Kidney capillary endothelial cell (primary cell): ENCODE results near the gene PRKAR2B.
A peak's percentile ranks its signal among the peaks of the same experiment; 100 is the strongest.

Experiments
- DNase-seq: peaks from one replicate; pipeline ENCODE4 v3.0.0-alpha.2; 2018; ENCODE audit warnings: low spot score

PRKAR2B gene

DNA sequence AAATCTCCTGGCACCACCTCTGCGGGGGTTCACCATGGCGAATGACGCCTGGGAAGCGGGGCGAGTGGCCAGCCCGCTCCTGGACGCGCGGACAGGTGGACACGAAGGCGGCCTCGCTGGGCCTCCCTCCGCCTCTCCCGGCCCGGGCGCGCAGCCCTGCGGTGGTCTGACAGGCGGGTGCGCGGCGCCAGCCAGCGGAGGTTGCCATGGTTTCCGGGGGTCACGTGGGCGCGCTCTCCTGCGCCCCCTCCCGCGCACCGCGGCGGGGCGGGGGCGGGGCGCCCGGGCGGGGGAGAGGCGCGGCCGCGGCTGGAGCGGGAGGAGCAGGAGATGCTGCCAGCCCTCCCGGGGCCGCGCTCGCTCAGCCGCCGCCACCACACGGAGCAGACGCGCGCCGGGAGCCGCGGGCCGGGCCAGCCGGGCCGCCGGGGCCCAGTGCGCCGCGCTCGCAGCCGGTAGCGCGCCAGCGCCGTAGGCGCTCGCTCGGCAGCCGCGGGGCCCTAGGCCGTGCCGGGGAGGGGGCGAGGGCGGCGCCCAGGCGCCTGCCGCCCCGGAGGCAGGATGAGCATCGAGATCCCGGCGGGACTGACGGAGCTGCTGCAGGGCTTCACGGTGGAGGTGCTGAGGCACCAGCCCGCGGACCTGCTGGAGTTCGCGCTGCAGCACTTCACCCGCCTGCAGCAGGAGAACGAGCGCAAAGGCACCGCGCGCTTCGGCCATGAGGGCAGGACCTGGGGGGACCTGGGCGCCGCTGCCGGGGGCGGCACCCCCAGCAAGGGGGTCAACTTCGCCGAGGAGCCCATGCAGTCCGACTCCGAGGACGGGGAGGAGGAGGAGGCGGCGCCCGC, at the start of gene PRKAR2B:
TSS of gene PRKAR2B (plus strand) at position 359 of the 848 bp plus-strand sequence. CDS start at position 562, 203 bp downstream.
- DNase-seq = peak; percentile 71

DNA sequence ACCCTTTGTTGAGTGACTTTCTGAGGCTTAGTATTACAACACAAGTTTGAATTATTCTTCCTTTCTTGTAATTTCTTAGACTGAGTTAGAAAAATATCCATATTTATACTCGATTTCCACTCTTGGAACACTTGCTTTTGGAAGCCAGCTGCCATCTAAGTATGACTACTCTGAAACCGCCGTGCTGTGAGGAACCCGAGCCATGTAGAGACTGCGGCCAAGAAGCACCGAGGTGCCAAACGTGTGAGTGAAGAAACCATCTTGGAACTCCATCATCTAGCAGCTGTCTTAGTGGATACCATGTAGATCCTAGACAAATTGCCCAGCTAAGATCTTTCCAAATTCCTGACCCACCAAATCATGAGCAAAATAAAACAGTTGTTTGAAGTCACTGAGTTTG, 49.7 kb upstream of the PRKAR2B start:
- no peak for DNase-seq

DNA sequence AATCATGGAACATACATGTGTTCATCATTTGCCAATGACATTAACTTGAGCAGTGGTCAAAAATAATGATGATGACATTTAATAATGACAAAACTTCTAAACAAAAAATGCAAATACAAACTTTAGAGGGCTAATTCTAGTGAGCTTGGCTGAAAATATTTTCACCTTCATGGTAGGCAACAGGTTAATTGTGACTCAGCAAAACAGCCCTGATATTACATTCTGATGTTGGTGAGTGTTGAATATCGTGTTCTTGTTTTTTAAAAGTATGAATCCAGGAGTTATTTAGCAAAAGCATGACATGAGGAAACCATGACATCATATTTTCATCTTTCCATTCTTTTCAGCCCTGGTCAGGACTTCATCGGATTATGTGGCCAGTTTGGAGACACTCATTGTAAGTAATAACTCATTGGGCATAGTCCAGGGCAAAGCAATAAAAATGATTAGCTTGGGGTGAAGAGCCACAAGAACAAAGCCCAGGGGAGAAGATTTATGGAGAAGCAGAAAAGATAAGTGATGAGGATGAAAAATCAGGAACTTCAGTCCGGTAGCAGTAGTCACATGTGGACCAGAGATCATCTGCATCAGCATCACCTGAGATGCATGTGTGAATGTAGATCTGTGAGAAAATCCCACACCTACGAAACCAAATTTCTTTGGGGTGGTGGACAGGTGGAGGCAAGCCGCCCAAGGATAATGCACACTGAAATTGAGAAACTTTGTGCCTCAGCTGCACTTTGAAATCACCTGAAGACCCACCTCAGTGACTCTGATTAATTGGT, 46.8 kb upstream of the PRKAR2B start:
- DNase-seq = no peak

DNA sequence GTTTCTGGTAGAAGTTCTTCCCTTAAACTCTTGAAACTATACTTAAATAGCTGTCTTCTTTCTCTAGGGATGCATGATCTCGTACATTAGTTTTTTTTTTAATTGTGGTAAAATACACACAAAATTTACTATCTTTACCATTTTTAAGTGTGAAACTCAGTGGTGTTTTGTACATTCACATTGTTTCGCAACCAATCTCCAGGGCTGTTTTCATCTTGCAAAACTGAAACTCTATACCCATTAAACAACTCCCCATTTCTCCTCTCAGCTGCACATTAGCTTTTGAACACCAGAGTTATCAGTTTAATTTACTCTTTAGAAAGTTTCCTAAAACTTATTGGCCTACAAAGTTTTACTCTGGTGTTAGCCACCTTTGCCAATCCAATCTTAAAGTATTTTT, 45.5 kb upstream of the PRKAR2B start:
- DNase-seq = no peak

DNA sequence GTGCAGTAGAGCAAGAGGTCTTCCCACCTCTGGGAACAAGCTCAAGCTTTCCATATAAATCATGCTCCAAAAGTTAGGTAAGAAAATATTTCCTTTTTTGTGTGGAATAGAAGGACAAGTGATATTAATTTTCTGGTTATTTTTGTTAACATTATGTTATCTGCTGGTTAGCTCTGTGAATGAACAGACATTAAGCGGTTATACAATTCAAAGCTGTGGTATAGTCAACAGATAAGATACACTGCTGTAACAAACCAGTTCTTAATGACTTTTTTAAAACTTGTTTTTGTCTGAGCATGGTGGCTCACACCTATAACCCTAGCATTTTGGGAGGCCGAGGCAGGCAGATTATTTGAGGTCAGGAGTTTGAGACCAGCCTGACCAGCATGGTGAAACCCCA, 43.0 kb upstream of the PRKAR2B start:
- no peak for DNase-seq

DNA sequence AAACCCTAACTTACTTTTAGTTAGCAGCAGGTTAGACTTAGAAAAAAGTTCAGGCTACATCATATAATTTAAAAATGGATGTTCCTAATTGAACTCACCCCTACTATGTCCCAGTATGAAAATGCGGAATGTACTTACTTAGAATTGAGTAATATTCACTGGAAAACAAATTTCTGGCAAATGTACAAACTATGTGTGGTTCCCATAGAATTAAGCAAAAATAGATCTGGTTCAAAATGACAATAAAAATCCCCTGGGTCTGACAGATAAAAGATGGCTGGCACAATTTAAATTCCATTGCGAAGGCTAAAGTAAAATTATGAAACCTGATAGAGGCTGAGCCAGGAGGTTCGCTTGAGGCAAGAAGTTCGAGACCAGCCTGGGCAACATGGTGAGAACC, 42.4 kb upstream of the PRKAR2B start:
- DNase-seq = no peak

DNA sequence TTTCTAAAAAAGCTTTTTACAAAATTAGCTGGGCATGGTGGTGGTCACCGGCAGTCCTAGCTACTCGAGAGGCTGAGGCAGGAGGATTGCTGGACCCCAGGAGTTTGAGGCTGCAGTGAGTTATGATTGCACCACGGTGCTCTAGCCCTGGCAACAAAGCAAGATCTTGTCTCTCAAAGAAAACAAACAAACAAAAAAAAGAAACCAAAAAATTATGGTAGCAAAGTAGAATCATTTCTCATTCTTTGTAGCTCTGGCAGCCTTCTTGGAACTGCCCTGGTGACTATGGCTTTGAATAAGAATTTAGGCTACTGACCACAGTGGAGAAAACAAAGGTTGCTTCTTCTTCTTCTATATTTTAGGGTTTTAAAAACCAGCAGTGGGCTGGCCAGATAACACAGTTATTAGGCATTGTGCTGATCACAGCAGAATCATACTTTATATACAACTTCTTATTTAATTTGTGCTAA, 41.9 kb upstream of the PRKAR2B start:
- no peak for DNase-seq

DNA sequence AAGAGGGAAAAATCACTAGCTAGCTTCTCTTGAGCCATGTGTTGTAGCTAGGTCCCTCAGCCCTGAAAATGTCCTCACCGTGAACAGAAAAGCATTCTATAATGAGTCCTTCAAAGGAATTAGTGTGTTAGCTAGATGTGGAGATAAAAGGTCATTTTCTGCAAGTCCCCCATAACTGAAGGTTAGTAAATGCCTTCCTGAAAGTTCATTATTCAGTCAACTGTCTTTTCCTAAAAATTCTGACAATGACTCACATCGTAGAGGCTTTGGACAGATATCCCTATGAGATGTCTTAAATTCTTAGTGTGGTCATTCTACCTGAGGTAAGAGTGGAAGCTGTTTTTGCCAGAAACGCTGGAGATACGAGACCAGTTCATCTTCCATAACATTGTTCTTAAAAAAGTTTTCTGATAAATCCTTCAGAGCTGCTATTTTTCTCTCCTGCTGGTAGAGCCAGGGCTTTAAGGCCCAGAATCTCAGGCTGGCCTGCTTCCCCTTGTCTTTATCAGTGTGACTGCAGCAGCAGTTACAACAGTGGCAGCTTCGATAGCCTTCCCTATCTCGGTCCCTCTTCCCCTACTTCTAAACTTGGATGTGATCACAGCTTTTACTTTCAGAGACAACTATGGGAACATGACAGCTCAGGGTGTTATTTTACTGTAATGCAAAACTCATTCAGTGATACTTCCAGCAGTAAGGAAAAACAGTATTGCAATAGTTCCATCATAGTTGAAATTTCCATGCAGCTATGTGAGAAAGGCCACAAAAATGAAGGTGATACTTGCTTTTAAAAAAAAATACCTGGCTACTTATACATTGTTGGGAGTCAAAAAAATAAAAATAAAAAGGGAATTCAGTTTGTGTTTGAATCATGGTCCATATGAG, 37.3 kb upstream of the PRKAR2B start:
- no peak for DNase-seq

DNA sequence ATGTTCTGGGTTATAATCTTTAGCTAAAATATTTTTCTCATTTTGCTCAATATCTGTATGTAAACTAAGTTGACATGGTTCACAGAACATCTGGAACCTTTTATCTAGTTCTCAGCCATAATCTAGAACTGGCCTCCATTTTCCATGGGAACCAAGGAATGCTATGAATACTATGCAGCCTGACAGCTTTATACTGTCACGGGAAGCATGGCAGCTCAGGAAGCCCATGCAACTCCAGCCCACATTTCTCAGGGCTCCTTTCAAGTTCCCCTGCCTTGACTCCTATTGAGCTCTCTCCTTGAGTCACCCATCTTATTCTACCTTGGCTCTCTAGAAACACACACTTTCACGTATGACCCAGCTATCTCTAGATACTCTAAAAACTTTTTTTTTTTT, 36.6 kb upstream of the PRKAR2B start:
- DNase-seq = no peak

DNA sequence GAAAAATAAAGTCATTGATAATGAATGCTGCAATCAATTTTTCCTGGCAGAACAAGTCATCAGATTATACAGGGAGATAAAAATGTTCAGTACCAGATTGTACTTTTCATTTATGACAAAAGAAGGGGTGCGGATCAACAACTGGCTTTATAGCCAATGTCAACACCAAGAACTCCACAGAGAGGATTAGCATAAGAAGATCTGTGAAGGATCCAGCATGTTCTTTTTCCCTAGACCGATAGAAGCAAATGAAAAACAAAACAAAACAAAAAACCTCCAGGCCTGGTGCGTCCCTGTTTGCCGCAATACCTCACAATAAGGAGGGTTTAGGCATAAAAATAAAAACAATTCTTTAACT, 34.7 kb upstream of the PRKAR2B start:
- no peak for DNase-seq

DNA sequence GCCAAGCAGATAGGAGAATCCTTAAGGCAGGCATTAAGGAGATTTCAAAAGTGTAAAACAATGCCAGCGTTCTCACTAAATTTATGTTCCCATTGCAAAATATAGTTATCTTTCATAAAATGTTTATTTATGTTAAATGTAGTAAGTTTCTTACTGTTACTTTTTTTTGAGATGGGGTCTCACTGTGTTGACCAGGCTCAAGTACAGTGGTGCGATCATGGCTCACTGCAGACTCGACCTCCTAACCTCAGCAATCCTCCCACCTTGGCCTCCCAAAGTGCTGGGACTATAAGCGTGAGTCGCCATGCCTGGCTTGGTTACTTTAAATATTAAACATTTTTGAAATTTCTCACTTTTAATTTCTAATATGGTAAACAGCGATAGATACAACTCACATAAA, 31.8 kb upstream of the PRKAR2B start:
- DNase-seq = no peak

DNA sequence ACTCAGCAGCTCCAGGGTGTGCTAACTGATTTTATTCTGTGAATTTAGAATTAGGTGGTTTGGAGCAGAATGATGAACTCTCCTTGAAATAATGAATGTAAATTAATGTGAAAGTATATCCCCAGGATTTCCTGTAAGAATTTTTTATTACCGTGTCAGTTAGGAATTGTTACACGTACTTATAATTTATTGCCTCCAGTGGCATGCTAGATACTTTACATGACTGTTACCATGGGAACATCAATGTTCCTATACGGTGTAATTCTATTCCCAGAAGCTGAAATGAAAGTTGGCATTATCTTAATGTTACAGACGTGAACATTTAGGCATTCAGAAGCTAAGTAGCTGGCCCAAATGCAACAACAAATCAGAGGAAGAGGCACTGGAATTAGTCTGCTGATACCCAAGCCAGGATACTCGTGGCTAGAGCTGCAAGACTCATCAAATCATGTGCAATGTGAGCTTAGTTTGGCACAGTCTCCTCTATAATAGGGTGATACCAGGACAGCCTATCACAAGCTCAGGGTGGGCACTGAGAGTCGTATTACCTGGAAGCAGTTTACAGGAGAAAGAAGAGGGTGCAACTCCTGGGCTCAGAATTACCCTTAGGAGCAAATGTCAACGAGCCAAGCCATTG, 30.0 kb upstream of the PRKAR2B start:
- no peak for DNase-seq

DNA sequence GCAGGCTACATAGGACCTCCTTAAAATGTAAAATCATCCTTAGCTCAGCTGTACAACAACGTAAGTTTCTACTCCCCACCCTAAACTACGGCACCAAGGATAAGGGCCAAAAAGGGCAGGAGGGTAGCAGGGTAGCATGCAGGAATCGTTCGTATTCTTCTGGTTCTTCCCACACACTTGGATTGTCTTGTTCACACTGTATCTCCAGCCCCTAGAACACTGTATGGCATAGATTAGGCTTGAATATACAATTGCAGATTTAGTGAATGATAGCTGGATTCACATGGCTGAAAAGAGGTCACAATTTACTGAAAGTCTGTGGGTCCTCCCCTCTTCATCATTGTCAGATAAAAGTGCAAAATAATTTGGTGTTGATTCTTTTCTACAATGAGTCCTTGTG, 28.2 kb upstream of the PRKAR2B start:
- DNase-seq = no peak

DNA sequence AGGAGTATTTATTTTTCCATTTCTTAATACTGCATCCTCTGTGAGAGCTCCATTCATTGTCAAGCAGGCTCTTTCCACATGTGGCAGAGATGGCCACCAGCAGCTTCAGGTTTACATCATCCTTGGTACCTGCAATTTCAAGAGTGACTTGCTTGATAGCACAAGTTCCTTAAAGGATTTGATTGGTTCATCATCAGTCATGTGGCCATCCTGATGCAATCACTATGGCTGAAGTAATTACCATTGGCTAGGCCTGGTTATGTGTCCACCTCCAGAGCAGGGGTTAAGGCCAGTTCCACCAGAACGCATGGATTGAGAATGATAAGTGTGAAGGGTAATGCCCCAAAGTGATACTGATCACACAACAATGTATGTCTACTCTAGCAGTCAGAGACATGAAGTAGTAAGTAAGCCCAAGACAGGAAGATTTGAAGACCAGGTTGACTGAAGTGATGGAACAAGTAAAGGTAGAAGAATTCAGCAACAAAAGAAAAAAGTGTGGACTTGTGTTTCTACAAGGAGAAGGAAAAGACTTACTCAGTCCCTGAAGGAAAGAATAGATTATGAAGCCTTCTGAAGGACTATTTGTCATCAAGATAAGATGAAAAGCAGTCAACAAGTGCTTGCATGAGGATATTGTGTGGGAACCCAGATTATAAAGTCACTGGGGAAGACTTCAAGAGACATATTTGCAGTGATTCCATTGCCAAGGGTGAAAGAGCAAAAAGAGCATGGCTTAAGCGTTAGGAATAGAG, 26.4 kb upstream of the PRKAR2B start:
- DNase-seq = no peak

DNA sequence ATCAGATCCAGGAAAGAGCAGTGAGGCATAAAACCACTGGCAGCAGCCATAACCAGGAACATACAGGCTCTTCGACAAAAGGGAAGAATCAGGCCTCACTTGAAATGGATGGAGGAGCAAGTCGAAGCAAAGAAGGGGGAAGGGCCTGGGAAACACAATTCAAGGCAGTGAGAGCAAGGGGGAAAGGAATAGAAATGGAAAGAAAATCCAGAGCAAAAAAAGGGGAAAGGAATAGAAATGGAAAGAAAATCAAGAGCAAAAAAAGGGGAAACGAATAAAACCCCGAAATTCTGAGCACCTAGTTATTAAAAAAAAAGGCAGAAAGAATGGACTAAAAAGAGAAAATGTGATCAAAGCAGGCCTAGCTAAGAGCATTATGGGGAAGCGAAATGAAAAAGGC, 24.1 kb upstream of the PRKAR2B start:
- no peak for DNase-seq

DNA sequence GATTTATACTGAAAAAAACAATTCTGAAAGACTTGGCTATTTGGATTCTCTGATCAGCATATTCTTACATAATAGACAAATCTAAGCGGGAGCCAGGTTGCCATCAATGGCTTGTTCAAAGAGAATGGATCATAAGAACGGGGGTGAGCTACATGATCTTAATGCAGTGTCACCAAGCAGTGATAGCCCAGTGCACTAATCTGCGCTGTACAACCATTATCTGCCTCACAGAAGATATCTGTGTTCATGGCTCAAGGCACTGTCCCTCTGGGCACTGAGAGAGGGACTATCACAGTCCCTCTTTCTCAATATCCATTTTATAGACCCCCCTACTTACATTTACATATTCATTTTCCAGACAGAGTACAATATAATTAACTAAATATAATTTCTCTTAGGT, 22.9 kb upstream of the PRKAR2B start:
- no peak for DNase-seq

DNA sequence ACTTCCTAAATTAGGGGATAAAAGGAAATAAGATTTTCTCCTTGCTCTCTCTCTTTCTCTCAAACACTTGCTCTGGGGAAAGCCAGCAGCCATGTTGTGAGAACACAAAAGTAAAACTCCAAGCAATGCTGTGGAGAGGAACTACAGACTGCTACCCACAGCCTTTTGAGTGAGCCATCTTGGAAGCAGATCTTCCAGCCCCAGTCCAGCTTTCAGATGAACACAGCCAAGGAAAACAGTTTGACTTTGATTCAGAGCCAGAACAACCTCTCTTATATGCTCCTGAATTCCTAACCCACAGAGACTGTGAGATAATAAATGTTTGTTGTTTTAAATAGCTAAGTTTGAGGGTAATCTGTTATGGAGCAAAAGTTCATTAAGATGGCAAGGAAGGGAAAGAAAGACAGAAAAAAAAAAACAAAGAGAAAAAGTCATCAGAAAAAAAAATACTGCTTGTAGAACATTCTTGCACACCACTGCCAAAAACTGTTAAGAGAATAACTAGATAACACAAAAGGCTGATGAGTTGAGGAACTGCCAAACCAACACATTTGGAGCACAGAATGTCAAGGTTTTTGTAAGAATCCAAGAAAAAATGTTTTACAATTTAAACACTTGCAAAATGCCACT, 20.9 kb upstream of the PRKAR2B start:
- DNase-seq = no peak

DNA sequence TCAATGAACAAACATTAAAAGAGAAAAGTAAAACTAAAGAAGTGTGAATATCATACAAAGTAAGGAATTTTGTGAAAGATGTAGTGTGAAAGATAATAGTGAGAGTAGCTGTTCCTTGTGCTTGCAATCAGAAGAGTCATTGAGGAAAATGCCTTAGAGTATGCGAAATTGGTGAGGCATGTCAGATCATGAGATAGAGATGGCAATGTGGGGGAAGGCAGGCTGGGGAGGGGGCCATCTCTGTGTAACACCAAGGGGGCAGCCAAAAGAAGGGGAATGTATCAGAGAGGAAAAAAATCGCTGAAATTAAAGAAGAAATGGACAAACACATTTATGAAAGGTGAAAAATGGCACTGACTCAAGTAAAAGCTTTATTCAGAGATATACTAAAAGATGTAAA, 19.6 kb upstream of the PRKAR2B start:
- no peak for DNase-seq

DNA sequence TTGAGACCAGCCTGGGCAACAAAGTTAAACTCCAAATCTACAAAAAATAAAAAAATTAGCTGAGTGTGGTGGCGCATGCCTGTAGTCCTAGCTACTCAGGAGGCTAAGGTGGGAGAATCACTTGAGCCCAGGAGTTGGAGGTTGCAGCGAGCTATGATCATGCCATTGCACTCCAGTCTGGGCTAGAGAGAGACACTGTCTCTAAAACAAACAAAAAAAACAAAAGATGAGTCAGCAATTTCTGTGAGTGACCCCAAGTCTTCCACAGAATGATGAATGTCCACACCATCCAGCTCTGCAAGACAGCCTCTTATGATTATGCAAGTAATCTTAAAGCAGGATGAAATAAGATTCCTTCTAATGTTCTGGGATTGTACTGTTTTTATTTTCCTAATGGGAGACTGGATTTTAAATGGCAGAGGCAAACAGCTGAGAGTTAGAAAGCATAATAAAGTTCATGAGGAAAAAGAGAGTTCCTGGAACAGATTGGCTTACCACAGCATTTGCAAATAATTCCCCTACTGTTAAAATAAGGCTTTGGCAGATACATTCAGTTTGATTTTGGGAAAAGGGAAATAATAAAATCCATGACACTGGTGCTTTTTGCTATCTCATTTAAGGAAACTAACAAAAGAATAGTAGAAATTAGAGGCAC, 18.9 kb upstream of the PRKAR2B start:
- DNase-seq = no peak

DNA sequence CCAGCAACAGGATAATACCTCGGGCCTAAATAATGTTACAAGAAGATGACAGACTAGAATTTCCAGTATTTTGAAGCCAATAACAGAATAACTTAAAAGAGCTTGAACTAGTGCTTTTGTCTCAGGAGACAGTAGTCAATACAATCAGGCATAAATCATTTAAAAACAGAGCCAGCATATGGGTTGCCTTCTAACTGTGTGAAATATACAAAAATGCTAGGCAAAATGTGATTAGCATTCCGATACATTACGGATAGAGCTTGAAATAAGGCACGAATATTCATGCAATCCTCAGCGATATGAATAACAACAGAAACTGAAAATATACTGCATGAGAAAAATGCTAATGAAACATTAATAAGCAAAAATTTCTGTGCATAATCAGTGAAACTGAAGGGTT, 18.3 kb upstream of the PRKAR2B start:
- DNase-seq = no peak
